ENCODE results near the gene GFM1. TPM values are rescaled to one million over a fixed set of nuclear protein-coding genes. Genes with fewer than 3 reads are reported as not detected.
"Not testable (repeated sequence)": the region's sequence is repeated elsewhere in the genome, so short reads cannot be mapped to it uniquely, and the experiment has no call there.

Gene GFM1
- total RNA-seq, 1 experiment from 2014 or later = 48.7 TPM

DNA sequence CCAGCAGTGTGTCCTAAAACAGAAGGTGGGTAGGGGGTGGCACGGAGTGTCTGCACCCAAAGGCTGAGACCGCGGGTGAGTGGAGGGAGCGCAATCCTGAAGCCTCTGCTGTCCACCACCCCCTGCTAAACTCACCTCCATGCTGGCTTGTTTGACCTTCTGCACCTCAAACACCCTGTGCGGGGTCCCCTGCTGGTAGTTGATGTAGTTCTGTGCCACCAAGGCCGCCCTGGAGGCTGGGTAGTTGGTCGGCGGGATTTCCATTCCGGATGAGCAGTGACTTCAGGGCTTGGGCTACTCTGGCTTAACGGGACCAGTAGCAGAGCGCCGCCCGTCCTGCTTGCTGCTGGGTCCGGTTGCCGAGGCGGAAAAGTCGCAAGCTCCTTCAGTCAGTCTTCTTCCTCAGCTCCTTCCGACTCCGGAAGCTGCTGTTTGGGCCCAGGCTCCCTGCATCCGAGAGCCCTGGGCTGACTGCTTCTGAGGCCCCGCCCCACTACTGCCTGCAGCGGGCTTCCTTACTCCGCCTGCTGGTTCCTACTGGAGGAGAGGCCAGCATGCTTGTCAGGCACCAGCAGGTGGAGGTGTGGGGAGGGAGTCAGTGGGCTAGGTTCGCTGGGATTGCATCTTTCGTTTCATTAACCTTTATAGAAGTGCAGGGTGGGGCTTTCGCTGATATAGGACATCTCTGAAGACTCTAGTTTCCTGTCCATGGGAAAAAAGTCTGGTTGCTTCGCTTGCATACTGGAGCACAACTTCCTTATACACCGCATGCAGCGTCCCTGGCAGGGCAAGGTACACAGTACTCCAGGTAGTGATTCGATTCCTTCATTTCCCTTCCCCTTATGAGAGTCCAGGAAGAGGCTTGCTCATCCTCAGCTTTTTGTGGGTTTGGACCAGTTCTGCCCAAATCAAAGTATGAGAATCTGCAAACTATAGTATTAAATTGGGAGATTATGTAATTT lies 28.2 kb downstream of the GFM1 start, which contains the start of gene LXN:
Gene LXN, minus strand, starts transcription at position 434 of the 962 bp plus-strand sequence. Its CDS starts 170 bp downstream, at position 264.
- DNase-seq (ENCODE audit: extremely low read depth, low read depth) = peak; percentile 79

DNA sequence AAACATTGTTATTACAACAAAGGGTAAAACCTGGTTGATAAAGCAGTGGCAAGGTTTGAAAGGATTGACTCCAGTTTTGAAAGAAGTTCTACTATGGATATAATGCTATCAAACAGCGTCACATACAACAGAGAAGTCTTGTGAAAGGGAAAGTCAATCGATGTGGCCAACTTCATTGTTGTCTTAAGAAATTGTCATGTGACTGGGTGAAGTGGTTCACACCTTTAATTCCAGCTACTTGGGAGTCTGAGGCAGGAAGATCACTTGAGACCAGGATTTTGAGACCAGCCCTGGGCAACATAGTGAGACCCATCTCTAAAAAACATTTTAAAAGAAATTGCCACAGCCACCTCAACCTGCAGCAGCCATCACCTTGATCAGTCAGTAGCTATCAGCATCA lies 34.4 kb downstream of the GFM1 start:
- DNase-seq (ENCODE audit: extremely low read depth, low read depth) = no peak

- DNase-seq (ENCODE audit: extremely low read depth, low read depth) = no peak
Measured at GRCh38 chr3:158679547-158680000, 35.2 kb downstream of the GFM1 start.

DNA sequence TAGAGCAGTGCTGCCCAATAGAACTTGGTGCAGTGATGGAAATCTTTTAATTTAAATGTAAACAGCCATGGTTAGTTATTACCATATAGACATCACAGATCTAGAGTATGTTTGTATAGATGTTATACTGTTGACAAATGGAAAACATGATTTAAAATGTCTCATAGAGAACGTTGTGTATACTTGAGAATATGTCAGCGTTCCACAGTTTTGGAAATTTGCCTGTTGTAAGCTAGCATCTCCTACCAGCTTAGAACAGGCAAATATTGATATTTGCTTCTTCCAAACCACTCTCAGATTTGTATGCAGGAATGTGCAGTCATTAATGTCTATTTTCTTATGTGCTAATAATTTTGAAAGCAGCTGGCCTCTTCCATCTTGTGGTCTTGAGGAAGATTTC lies 36.5 kb downstream of the GFM1 start:
- no peak for DNase-seq (ENCODE audit: extremely low read depth, low read depth)

- DNase-seq (ENCODE audit: extremely low read depth, low read depth) = no peak
Measured at GRCh38 chr3:158683230-158683962, 39.1 kb downstream of the GFM1 start.

DNA sequence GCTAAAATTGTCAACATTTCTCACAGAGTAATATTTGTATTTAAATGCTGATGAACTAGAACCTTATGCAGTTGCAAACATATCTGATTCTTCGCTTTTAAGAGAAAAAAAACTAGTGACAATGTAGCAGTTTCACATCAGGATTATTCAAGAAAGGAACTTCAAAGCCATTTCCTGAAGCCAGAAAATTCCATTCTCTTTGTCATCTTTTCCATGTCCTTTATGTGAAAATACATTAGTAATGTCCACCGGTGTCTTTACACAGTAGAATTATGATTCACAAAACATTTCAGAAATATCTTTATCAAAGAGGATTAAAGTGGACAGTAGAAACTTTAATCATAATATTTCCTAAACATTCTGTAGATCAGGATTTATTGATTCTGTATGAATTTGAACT lies 40.8 kb downstream of the GFM1 start:
- no peak for DNase-seq (ENCODE audit: extremely low read depth, low read depth)

DNA sequence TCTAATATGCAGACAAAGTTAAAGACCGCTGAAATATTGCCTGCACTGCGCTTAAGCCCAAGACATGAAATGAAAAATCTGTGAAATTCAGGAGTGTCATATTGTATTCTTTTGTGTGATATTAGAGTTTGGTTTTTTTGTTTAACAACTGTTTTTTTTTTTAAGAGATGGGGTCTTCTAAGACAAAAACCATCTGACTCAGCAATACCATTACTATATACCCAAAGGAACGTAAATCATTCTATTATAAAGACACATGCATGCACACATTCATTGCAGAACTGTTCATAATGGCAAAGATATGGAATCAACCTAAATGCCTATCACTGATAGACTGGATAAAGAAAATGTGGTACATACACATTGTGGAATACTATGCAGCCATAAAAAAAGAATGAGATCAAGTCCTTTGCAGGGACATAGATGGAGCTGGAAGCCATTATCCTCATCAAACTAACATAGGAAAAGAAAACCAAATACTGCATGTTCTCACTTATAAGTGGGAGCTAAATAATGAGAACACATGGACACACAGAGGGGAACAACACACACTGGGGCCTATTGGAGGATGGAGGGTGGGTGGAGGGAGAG lies 49.6 kb downstream of the GFM1 start:
- DNase-seq (ENCODE audit: extremely low read depth, low read depth) = not testable (repeated sequence)

GRCh38 chr3:158696618-158697017 lies 52.3 kb downstream of the GFM1 start:
- DNase-seq (ENCODE audit: extremely low read depth, low read depth) = no peak

DNA sequence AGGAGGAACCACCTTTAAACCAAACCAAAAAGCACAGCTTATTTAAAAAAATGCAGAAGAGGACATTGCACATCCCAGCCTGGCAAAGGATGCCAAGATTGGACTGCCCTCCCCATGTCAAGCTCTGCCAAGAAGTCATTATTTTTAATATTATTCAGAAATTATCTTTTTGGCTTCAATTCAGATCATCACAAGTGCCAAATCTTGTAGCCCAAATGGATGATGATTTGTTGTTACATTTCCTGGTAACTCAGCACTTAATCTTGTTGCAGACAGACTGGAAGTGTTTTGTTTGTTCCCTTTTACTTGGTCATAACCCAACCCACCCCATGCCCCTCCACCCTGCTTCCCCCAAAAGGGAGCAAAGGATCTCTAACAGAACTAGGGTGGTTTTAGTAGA lies 56.2 kb downstream of the GFM1 start:
- DNase-seq (ENCODE audit: extremely low read depth, low read depth) = no peak

DNA sequence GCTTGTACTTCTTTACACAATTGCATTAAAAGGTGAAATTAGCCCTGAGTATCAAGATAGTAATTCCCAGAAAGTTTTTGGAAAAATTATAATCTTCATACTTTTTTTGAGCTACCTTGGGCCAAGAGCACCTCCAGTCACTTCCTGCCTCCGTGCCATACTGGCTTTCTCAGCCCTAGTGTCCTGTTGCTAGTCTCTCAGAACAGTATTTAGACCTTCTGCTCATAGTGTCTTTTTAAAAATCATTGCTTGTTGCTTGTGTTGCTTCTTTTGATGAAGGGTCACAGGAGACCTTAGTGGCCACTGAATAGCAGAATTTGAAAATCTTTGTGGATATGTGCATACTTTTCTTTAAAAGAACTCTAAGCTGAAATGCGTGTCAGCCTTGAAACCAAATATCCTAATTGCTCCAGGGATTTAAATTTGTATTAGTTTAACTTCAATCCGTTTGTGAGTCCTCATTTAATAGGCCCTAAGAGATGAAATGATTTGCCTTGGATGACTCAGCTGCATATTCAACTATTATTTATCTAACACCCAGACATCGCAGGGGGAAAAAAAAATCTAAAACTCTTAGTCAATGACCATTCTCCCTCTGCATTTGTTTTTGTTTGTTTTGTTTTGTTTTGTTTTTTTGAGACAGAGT lies 57.2 kb downstream of the GFM1 start:
- DNase-seq (ENCODE audit: extremely low read depth, low read depth) = no peak

DNA sequence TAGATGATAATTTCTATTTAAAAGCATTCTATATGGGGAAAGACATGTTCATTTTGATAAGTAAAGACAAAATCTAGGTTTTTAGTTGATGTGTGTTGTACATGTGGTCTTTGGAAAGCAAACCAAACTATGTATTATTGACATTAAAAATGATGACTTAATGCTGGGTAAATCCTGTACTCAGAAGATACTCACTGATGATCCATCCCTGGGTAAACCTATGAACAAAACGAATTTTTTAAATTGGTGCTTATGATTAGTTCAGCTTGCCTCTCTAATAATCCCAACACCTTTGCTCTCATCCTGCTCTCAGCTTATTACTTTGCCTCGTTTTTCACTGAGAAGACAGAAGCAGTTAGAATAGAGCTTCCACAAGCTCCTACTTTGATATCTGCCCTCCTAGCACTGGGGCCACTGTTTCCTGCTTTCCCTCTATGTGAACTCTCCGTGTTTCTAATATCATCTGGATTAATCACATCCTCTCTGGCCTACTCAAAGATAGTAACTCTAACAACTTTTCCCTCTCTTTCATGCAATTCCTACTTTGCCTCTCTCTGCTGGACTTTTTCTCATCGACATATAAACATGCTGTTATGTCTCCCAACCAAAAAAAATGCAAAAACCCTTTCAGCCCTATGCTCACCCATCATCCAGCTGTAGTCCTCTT lies 58.6 kb downstream of the GFM1 start:
- no peak for DNase-seq (ENCODE audit: extremely low read depth, low read depth)

DNA sequence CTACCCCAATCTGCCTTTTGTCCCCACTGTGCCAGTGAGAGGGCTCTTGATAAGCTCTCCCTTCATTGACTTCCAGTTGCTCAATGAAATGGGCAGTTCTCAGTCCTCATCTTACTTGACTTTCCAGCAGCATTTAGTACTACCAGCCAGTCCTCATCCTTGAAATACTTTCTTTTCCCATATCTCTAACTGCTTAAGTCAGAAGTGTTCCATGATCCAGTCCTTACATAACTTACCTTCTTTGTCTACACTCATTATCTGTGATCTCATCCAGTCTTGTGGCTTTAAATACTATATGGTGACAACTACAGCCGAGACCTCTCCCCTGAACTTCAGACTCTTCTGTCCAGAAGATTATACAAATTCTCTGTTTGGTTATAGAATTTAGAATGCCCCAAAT lies 59.2 kb downstream of the GFM1 start:
- DNase-seq (ENCODE audit: extremely low read depth, low read depth) = no peak

- DNase-seq (ENCODE audit: extremely low read depth, low read depth) = no peak
Measured at GRCh38 chr3:158709666-158710083, 65.3 kb downstream of the GFM1 start.

DNA sequence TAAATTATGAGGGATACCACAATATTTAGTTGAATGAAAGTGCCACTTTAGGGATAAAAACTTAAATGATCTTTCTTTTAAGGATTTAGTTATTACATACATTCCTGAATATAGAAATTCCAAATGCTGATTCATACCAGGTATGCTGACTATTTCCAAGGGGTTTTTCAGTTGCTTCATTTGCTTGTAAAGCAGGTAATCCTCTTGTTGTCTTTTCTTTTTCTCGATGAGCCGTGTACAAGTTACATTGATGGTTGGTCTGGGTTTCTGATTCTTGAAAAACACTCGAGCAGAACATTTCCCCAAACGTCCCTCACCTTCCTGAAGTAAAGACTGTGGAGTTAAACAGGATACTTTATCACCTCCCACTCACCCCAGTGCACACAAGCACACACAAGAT lies 66.3 kb downstream of the GFM1 start:
- no peak for DNase-seq (ENCODE audit: extremely low read depth, low read depth)

- DNase-seq (ENCODE audit: extremely low read depth, low read depth) = no peak
Measured at GRCh38 chr3:158711886-158712285, 67.6 kb downstream of the GFM1 start.

- no peak for DNase-seq (ENCODE audit: extremely low read depth, low read depth)
Measured at GRCh38 chr3:158712443-158712842, 68.1 kb downstream of the GFM1 start.

- DNase-seq (ENCODE audit: extremely low read depth, low read depth) = no peak
Measured at GRCh38 chr3:158713094-158713499, 68.8 kb downstream of the GFM1 start.

DNA sequence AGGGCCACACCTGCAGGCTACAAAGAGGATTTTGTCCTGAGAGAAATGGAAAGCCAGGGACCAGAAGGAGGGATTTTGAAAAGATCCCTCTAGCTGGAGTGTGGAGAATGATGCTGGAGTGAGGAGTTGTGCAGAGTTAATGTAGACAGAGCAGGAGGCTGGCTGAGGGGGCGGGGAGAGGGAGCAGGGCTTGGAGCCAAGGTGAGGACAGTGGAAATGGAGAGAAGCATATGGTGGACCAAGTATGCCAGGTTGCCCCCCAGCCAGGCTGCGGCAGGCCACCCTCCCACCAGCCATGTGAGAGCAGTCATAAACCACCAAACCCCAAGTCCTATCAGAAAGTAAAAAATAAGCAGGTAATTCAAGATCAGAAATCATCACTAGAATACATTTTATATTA lies 73.2 kb downstream of the GFM1 start:
- no peak for DNase-seq (ENCODE audit: extremely low read depth, low read depth)

DNA sequence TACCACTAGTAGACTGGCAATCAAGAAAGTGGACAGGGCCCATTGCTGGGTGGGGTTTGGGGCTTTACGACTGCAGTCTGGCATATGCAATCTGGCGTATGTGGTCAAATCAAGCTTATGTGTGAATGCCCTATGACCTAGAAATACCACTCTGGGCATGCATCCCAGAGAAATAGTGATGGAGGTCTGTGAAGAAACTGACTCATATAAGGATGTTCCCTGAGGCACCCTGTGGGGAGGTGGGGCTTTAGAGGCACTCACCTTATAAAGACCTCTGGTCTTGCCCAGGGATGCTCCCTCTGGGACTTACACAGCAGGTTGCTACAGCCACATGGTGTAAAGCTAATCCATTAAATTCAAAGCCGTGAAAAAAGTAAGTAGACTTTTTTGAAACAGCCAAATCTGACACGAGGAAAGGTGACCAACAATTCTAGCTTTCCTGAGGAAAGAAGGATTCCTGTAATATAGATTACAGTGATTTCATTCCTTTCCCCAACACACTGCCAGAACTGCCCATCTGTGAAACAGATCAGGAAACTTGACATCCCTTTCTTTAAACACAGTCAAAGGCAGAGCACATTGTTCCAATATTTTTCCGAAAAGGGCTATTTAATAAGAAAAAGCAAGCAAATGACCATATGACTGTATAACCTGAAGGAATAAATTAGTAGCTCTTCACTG lies 74.3 kb downstream of the GFM1 start:
- peak; percentile 90 for DNase-seq (ENCODE audit: extremely low read depth, low read depth)

DNA sequence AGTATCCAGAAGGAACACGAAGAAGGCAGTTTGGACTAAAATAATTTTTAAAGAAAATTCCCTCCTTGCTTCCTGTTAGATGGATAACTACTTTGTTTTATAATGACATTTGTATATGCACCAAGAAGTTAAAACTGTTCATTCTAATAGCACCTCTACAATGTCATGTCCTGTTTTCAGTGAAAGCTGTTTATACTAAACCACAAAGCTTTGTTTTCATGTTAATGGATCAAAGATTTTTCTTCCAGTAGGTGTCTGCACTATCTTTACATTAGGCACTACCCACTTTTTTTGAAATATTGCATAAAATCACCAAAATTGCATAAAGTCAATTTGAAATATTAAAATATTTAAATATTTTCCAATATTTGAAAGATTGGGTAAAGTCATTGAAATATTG lies 77.8 kb downstream of the GFM1 start:
- DNase-seq (ENCODE audit: extremely low read depth, low read depth) = no peak
